GM12801 (cell line): Measurements from ENCODE around the gene UHRF2.

ENCODE experiments used
- TF ChIP-seq, protein P1 (sequence below): IDR thresholded peaks from one replicate; pipeline ENCODE4 v1.5.1; 2011; ENCODE audit warnings: control low read depth; ENCODE audit not compliant: insufficient read length; ENCODE audit errors: extremely low read depth

The UHRF2 gene

DNA sequence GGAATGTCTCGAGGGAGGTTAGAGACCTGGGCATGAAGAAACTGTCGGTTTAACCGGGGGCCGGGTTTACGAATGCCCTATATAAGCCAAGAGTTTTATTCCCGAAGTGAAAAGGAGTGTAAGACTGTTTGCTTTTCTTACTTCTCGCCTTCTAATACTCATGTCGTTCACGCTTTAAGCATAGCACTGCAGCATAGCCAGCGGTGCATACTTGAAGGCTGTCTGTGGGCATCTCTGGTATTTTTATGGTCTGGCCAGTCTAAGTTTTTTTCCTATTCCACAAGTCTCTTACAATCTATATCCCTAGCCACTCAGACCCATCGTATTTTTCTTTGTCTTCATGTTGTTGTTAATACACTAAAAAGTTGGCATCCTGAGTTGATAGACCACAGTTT is 1.2 kb downstream of the UHRF2 start:
- TF ChIP-seq, protein P1, sequence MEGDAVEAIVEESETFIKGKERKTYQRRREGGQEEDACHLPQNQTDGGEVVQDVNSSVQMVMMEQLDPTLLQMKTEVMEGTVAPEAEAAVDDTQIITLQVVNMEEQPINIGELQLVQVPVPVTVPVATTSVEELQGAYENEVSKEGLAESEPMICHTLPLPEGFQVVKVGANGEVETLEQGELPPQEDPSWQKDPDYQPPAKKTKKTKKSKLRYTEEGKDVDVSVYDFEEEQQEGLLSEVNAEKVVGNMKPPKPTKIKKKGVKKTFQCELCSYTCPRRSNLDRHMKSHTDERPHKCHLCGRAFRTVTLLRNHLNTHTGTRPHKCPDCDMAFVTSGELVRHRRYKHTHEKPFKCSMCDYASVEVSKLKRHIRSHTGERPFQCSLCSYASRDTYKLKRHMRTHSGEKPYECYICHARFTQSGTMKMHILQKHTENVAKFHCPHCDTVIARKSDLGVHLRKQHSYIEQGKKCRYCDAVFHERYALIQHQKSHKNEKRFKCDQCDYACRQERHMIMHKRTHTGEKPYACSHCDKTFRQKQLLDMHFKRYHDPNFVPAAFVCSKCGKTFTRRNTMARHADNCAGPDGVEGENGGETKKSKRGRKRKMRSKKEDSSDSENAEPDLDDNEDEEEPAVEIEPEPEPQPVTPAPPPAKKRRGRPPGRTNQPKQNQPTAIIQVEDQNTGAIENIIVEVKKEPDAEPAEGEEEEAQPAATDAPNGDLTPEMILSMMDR: no peak

DNA sequence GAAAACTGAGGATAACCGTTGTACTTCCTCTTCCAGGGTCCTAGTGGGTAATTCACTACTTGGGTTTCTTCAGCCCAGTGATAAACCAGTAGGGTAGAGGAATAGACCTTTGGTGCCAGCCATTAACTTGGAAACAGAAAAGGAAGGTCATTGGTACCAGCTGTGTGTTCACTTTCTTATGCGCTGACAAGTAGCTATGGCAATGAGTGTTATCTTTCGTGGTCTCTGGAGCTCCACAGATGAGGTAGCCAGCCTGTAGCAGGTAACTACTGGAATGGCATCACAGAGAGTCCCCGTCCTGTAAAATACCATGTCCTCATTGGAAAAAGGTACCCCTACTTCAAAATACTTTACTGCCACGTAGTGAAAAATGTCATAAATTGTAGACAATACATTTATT is 2.3 kb downstream of the UHRF2 start:
- TF ChIP-seq, protein P1: no peak

DNA sequence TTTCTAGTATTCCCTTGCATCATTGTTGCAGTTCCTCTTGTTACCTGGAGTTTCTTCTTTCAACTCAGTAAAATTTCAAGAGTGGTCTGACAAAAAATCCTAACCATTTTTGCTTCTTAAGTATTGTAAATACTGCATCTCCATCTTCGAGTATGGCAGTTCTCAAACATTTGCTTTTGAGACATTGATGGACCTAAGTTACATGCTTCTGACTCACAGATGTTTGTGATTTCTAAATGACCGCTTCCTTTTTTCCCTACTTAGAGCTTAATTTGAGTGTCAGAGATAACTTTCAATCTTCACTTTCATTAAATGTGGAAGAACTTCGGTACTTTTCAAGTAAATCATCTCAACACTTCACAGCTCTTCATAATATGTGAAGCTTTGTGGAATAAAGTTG is 4.2 kb downstream of the UHRF2 start:
- TF ChIP-seq, protein P1: no peak

DNA sequence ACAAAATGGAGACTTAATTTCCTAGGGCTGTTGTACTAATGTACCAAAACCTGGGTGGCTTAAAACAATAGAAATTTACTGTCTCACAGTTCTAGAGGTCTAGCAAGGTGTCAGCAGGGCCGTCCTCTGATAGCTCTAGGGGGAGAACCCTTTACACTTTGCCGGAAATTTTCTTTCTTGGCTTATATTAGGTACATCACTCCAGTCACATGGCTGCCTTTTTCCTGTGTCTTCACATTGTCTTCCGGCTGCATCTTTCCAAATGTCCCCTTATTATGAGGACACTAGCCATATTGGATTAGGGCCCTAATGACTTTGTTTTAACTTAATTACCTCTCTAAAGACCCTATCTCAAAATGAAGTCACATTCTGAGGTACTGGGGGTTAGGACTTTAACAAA is 5.8 kb downstream of the UHRF2 start:
- TF ChIP-seq, protein P1: no peak

DNA sequence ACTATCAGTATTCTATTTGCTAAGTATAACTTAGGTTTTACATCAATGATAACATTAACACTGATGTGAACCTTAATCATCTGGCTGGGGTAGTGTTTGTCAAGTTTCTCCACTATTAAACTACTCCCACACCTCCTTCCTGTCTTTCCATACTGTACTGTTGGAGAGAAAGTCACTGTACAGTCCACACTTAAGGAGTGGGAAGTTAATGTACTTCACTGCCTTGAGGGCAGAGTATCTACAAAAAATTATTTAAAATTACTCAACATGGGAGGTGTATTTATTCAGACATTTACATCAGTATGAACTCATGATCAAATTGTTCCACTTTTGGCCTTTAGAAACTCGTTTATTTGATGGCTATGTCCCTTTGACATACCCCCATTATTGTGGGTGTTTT is 11.9 kb downstream of the UHRF2 start:
- TF ChIP-seq, protein P1: no peak

DNA sequence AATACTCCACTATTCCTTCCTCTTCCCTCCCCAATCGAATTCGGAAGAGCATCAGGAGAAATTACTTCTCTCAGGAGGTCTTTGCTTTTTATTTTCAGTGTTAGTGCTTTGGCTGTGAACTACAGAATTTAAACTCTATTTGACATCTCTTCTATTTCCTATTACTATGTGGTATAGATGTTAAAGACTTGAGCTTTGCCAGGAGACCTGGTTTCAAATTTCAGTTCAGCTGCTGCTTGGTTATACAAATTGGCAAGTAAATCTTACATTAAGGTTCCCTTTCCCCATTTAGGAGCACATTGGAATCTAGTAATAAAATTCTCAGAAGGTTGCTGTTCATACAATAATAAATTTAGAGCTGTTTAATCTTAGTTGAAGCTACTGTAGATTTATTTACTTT is 13.1 kb downstream of the UHRF2 start:
- TF ChIP-seq, protein P1: no peak

DNA sequence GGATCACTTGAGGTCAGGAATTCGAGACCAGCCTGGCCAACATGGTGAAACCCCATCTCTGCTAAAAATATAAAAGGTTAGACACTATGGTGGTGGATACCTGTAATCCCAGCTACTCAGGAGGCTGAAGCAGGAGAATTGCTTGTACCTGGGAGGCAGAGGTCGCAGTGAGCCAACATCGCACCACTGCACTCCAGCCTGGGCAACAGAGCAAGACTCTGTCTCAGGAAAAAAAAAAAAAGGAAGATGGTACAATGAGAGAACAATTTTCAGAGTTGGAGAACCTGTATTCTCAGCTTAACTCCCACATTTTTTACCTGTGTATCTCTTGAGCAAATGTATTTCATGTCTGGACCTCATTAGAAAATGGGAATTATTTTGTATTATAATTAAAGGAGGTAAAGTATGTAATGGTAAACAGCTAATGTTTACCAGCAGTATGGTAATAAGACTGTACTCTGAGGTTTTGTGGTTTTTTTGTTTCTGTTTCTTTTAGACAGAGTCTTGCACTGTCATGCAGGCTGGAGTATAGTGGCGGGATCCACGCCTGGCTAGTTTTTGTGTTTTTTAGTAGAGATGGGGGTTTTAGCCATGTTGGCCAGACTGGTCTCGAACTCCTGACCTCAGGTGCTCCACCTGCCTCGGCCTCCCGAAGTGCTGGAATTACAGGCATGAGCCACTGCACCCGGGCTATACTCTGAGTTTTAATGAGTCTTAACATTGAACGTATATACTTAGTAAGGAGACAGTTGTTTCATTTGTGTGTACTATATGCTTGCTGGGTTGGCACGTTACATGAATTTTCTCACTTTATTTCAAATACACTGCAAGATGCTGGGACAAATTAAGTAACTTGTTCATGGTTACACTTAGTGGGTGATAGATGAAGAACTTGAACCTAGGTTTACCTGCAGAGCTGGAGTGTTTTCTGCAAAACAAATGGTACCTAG is 16.2 kb downstream of the UHRF2 start:
- TF ChIP-seq, protein P1: no peak
